Measurements from ENCODE around the gene ANKRD1.
A peak's percentile ranks its signal among the peaks of the same experiment; 100 is the strongest.

Gene ANKRD1

GRCh38 chr10:90915766-90916075 is 5.2 kb downstream of the ANKRD1 start:
- no peak for DNase-seq (ENCODE audit: low read depth, low spot score)

GRCh38 chr10:90914992-90915765 is 5.7 kb downstream of the ANKRD1 start:
- no peak overlapping the region for H3K9ac ChIP-seq (ENCODE audit: insufficient read length, low read depth)
- TF ChIP-seq YY1 (IDR thresholded peaks at IDR 0.05; ENCODE audit: insufficient read depth, insufficient read length) = no peak
- TF ChIP-seq SUZ12 (IDR thresholded peaks at IDR 0.05; ENCODE audit: extremely low read depth, insufficient read depth, insufficient read length) = no peak
- no peak for TF ChIP-seq ZNF274 (IDR thresholded peaks at IDR 0.05; ENCODE audit: low read depth, low read length)
- DNase-seq (ENCODE audit: low read depth, low spot score) = no peak

More at GRCh38 chr10:90915766-90916075, 5.2 kb downstream of the ANKRD1 start:
- H3K4me1 ChIP-seq (ENCODE audit: insufficient read depth, insufficient read length) = no peaks in the 10 kb centered on the region
- TF ChIP-seq ZNF274 (IDR thresholded peaks at IDR 0.05; ENCODE audit: low read depth, low read length) (no peak), YY1 (IDR thresholded peaks at IDR 0.05; ENCODE audit: insufficient read depth, insufficient read length) (no peak), SUZ12 (IDR thresholded peaks at IDR 0.05; ENCODE audit: extremely low read depth, insufficient read depth, insufficient read length) (no peak)
- H3K27me3 ChIP-seq (ENCODE audit: insufficient read depth, insufficient read length) = no peaks in the 10 kb centered on the region
- no peak overlapping the region for H3K9ac ChIP-seq (ENCODE audit: insufficient read length, low read depth)
- H3K4me3 ChIP-seq (ENCODE audit: insufficient read length, low read depth) = no peak overlapping the region
- H3K36me3 ChIP-seq (ENCODE audit: insufficient read depth, insufficient read length, low read length) = peaks cover 59% of the 10 kb centered on the region
- H3K9me3 ChIP-seq (ENCODE audit: insufficient read depth, low read length) = peaks cover 21% of the 10 kb centered on the region

GRCh38 chr10:90913774-90914420 is 7.0 kb downstream of the ANKRD1 start:
- H3K9ac ChIP-seq (ENCODE audit: insufficient read length, low read depth) = no peak overlapping the region
- H3K4me1 ChIP-seq (ENCODE audit: insufficient read depth, insufficient read length) = no peaks in the 10 kb centered on the region
- H3K36me3 ChIP-seq (ENCODE audit: insufficient read depth, insufficient read length, low read length) = peaks cover 50% of the 10 kb centered on the region
- no peak for TF ChIP-seq YY1 (IDR thresholded peaks at IDR 0.05; ENCODE audit: insufficient read depth, insufficient read length)
- TF ChIP-seq ZNF274 (IDR thresholded peaks at IDR 0.05; ENCODE audit: low read depth, low read length) = no peak
- TF ChIP-seq SUZ12 (IDR thresholded peaks at IDR 0.05; ENCODE audit: extremely low read depth, insufficient read depth, insufficient read length) = no peak
- no peak overlapping the region for H3K4me3 ChIP-seq (ENCODE audit: insufficient read length, low read depth)
- no peak for DNase-seq (ENCODE audit: low read depth, low spot score)
- H3K9me3 ChIP-seq (ENCODE audit: insufficient read depth, low read length) = peaks cover 21% of the 10 kb centered on the region
- H3K27me3 ChIP-seq (ENCODE audit: insufficient read depth, insufficient read length) = no peaks in the 10 kb centered on the region

More at GRCh38 chr10:90914992-90915765, 5.7 kb downstream of the ANKRD1 start:
- peaks cover 58% of the 10 kb centered on the region for H3K36me3 ChIP-seq (ENCODE audit: insufficient read depth, insufficient read length, low read length)
- H3K4me1 ChIP-seq (ENCODE audit: insufficient read depth, insufficient read length) = no peaks in the 10 kb centered on the region
- H3K27me3 ChIP-seq (ENCODE audit: insufficient read depth, insufficient read length) = no peaks in the 10 kb centered on the region
- H3K9me3 ChIP-seq (ENCODE audit: insufficient read depth, low read length) = peaks cover 21% of the 10 kb centered on the region
- H3K4me3 ChIP-seq (ENCODE audit: insufficient read length, low read depth) = no peak overlapping the region

GRCh38 chr10:90912854-90913479 is 7.9 kb downstream of the ANKRD1 start:
- 0 out of 2 replicates have a peak, but pooled peaks have one; percentile 29 for TF ChIP-seq ZNF274 (IDR thresholded peaks at IDR 0.05; ENCODE audit: low read depth, low read length)
- TF ChIP-seq YY1 (IDR thresholded peaks at IDR 0.05; ENCODE audit: insufficient read depth, insufficient read length) = no peak
- no peaks in the 10 kb centered on the region for H3K27me3 ChIP-seq (ENCODE audit: insufficient read depth, insufficient read length)

GRCh38 chr10:90912174-90912573 is 8.7 kb downstream of the ANKRD1 start:
- H3K27me3 ChIP-seq (ENCODE audit: insufficient read depth, insufficient read length) = no peaks in the 10 kb centered on the region
- H3K9ac ChIP-seq (ENCODE audit: insufficient read length, low read depth) = no peak overlapping the region

More at GRCh38 chr10:90912854-90913479, 7.9 kb downstream of the ANKRD1 start:
- Histone ChIP-seq H3K4me1 (ENCODE audit: insufficient read depth, insufficient read length) (no peaks in the 10 kb centered on the region), H3K36me3 (ENCODE audit: insufficient read depth, insufficient read length, low read length) (peaks cover 43% of the 10 kb centered on the region), H3K9ac (ENCODE audit: insufficient read length, low read depth) (no peak overlapping the region), H3K4me3 (ENCODE audit: insufficient read length, low read depth) (no peak overlapping the region), H3K9me3 (ENCODE audit: insufficient read depth, low read length) (peaks cover 15% of the 10 kb centered on the region; the same call in 1 of the 2 replicates)
- no peak for DNase-seq (ENCODE audit: low read depth, low spot score)

GRCh38 chr10:90911133-90912051 is 9.5 kb downstream of the ANKRD1 start:
- Histone ChIP-seq H3K9me3 (ENCODE audit: insufficient read depth, low read length) (peaks cover 15% of the 10 kb centered on the region; the same call in 1 of the 2 replicates), H3K4me1 (ENCODE audit: insufficient read depth, insufficient read length) (no peaks in the 10 kb centered on the region), H3K9ac (ENCODE audit: insufficient read length, low read depth) (no peak overlapping the region), H3K4me3 (ENCODE audit: insufficient read length, low read depth) (no peak overlapping the region), H3K27me3 (ENCODE audit: insufficient read depth, insufficient read length) (no peaks in the 10 kb centered on the region), H3K36me3 (ENCODE audit: insufficient read depth, insufficient read length, low read length) (peaks cover 29% of the 10 kb centered on the region)
- peak; percentile 73 for DNase-seq (ENCODE audit: low read depth, low spot score)
- TF ChIP-seq ZNF274 (IDR thresholded peaks at IDR 0.05; ENCODE audit: low read depth, low read length) = no peak

More at GRCh38 chr10:90912174-90912573, 8.7 kb downstream of the ANKRD1 start:
- H3K36me3 ChIP-seq (ENCODE audit: insufficient read depth, insufficient read length, low read length) = peaks cover 35% of the 10 kb centered on the region
- H3K4me3 ChIP-seq (ENCODE audit: insufficient read length, low read depth) = no peak overlapping the region
- H3K4me1 ChIP-seq (ENCODE audit: insufficient read depth, insufficient read length) = no peaks in the 10 kb centered on the region
- H3K9me3 ChIP-seq (ENCODE audit: insufficient read depth, low read length) = peaks cover 15% of the 10 kb centered on the region; the same call in 1 of the 2 replicates
- TF ChIP-seq YY1 (IDR thresholded peaks at IDR 0.05; ENCODE audit: insufficient read depth, insufficient read length) (no peak), ZNF274 (IDR thresholded peaks at IDR 0.05; ENCODE audit: low read depth, low read length) (no peak), SUZ12 (IDR thresholded peaks at IDR 0.05; ENCODE audit: extremely low read depth, insufficient read depth, insufficient read length) (no peak)
- DNase-seq (ENCODE audit: low read depth, low spot score) = no peak
